Left lobe of liver (tissue), 2 donors: Measurements from ENCODE around the gene FAIM2. TPM values are rescaled to one million over a fixed set of nuclear protein-coding genes. Genes with fewer than 3 reads are reported as not detected.

Experiments used
- ATAC-seq: fragments of 200-7000 bp; cut with Tn5 transposase; one replicate; pipeline ENCODE4 v1.9.1; 2020; ENCODE audit warnings: mild to moderate bottlenecking, moderate library complexity
- DNase-seq: peaks from one replicate; pipeline ENCODE4 v3.0.0-alpha.2; 2020; ENCODE audit warnings: low spot score
- total RNA-seq: library from RNA; stranded (reverse); gene quantifications from one replicate; pipeline ENCODE4 v1.2.1, GENCODE V29; 2021
- donor health status: DM: no; HTN: no; CAD: no; lungs with moderate emphysema.
- donor health status: DM: no; HTN: yes; CAD: no.

Gene FAIM2
- total RNA-seq, 1 donor from 2014 or later: not detected

- DNase-seq (no peak), ATAC-seq (no peak)
Measured at GRCh38 chr12:49899286-49899843, 4.3 kb downstream of the FAIM2 start.

GRCh38 chr12:49897276-49897675, 6.4 kb downstream of the FAIM2 start:
- ATAC-seq (no peak), DNase-seq (no peak)

GRCh38 chr12:49895773-49896172, 7.9 kb downstream of the FAIM2 start:
- DNase-seq (no peak), ATAC-seq (no peak)

- DNase-seq: no peak
- ATAC-seq: no peak
Measured at GRCh38 chr12:49894751-49895148, 8.9 kb downstream of the FAIM2 start.

GRCh38 chr12:49893753-49894750, 9.6 kb downstream of the FAIM2 start:
- DNase-seq (no peak), ATAC-seq (no peak)

GRCh38 chr12:49892732-49893317, 10.9 kb downstream of the FAIM2 start:
- ATAC-seq (no peak), DNase-seq (no peak)

- no peak for ATAC-seq
- DNase-seq: no peak
Measured at GRCh38 chr12:49892084-49892731, 11.5 kb downstream of the FAIM2 start.

GRCh38 chr12:49891476-49891875, 12.2 kb downstream of the FAIM2 start:
- no peak for DNase-seq

GRCh38 chr12:49891012-49891411, 12.7 kb downstream of the FAIM2 start:
- DNase-seq (no peak), ATAC-seq (no peak)

More at GRCh38 chr12:49891476-49891875, 12.2 kb downstream of the FAIM2 start:
- ATAC-seq: no peak

- ATAC-seq (no peak), DNase-seq (no peak)
Measured at GRCh38 chr12:49890096-49890461, 13.6 kb downstream of the FAIM2 start.

GRCh38 chr12:49889361-49890095, 14.2 kb downstream of the FAIM2 start:
- DNase-seq (no peak), ATAC-seq (no peak)

GRCh38 chr12:49888461-49889151, 15.1 kb downstream of the FAIM2 start:
- DNase-seq: no peak
- no peak for ATAC-seq

- DNase-seq: no peak
- ATAC-seq: no peak
Measured at GRCh38 chr12:49887536-49888401, 15.9 kb downstream of the FAIM2 start.

- no peak for ATAC-seq
- no peak for DNase-seq
Measured at GRCh38 chr12:49887091-49887490, 16.6 kb downstream of the FAIM2 start.

GRCh38 chr12:49885663-49886461, 17.8 kb downstream of the FAIM2 start:
- ATAC-seq (no peak), DNase-seq (no peak)

GRCh38 chr12:49885118-49885517, 18.6 kb downstream of the FAIM2 start:
- DNase-seq: no peak
- ATAC-seq: no peak

GRCh38 chr12:49882851-49883464, 20.7 kb downstream of the FAIM2 start:
- DNase-seq: no peak
- ATAC-seq: no peak
